ENCODE results near the gene TMEM81. TPM values are rescaled to one million over a fixed set of nuclear protein-coding genes. Genes with fewer than 3 reads are reported as not detected.

The TMEM81 gene
- total RNA-seq, 1 donor from 2014 or later: not detected

GRCh38 chr1:205038132-205038786 lies 46.0 kb downstream of the TMEM81 start:
- DNase-seq (ENCODE audit: low spot score): no peak

GRCh38 chr1:205037539-205037938 lies 46.7 kb downstream of the TMEM81 start:
- DNase-seq (ENCODE audit: low spot score): no peak

Other genes with a start within 250 kb of the TMEM81 start
- gene NFASC, start 213.6 kb downstream of the TMEM81 start, total RNA-seq (ENCODE audit: insufficient read depth, low replicate concordance): 6.0 TPM
- gene CNTN2, start 41.2 kb downstream of the TMEM81 start, total RNA-seq (ENCODE audit: insufficient read depth, low replicate concordance): 4.1 TPM
- gene RBBP5, start 37.5 kb upstream of the TMEM81 start, total RNA-seq (ENCODE audit: insufficient read depth, low replicate concordance): 13.2 TPM
- gene DSTYK, start 127.2 kb upstream of the TMEM81 start, total RNA-seq (ENCODE audit: insufficient read depth, low replicate concordance): 14.0 TPM
- gene TMCC2, start 143.5 kb upstream of the TMEM81 start, total RNA-seq (ENCODE audit: insufficient read depth, low replicate concordance): 7.9 TPM
- 1.2 TPM for gene NUAK2, start 237.3 kb upstream of the TMEM81 start, total RNA-seq (ENCODE audit: insufficient read depth, low replicate concordance)

Data from umbilical cord (tissue), 2 donors.